Stimulated activated memory B cell treated with anti-CD40 and anti-IgM and Interleukin-4, amounts not matched to agents 10 μg/mL and 1 μg/mL and 100 μg/mL, for 72 hours (primary cell): ENCODE measurements around the gene GRWD1.

Source experiments
- ATAC-seq: fragments of 150-1000 bp; cut with Tn5 transposase; 2 replicates; pipeline ENCODE4 v1.10.0; 2021
- H3K27ac Mint-ChIP-seq: one replicate; pipeline ENCODE4 v1.8.0; 2022; ENCODE audit warnings: mild to moderate bottlenecking, mixed read lengths
- H3K27me3 Mint-ChIP-seq: one replicate; pipeline ENCODE4 v1.8.0; 2022; ENCODE audit warnings: mixed read lengths
- H3K36me3 Mint-ChIP-seq: one replicate; pipeline ENCODE4 v1.8.0; 2022; ENCODE audit warnings: mixed read lengths
- H3K4me1 Mint-ChIP-seq: one replicate; pipeline ENCODE4 v1.8.0; 2022; ENCODE audit warnings: mixed read lengths
- H3K4me3 Mint-ChIP-seq: one replicate; pipeline ENCODE4 v1.8.0; 2022; ENCODE audit warnings: mild to moderate bottlenecking, moderate library complexity, mixed read lengths
- H3K9me3 Mint-ChIP-seq: one replicate; pipeline ENCODE4 v1.8.0; 2022; ENCODE audit warnings: mixed read lengths

Gene GRWD1

GRCh38 chr19:48502350-48503018 is 56.7 kb downstream of the GRWD1 start:
- H3K27me3 Mint-ChIP-seq: peaks cover 38% of the 10 kb centered on the region
- peaks cover 3% of the 10 kb centered on the region for H3K9me3 Mint-ChIP-seq
- H3K4me3 Mint-ChIP-seq: peak overlapping the region; percentile 50
- peak; percentile 79 for ATAC-seq
- peaks cover 43% of the 10 kb centered on the region for H3K4me1 Mint-ChIP-seq
- peak overlapping the region; percentile 46 for H3K27ac Mint-ChIP-seq
- H3K36me3 Mint-ChIP-seq: no peaks in the 10 kb centered on the region

DNA sequence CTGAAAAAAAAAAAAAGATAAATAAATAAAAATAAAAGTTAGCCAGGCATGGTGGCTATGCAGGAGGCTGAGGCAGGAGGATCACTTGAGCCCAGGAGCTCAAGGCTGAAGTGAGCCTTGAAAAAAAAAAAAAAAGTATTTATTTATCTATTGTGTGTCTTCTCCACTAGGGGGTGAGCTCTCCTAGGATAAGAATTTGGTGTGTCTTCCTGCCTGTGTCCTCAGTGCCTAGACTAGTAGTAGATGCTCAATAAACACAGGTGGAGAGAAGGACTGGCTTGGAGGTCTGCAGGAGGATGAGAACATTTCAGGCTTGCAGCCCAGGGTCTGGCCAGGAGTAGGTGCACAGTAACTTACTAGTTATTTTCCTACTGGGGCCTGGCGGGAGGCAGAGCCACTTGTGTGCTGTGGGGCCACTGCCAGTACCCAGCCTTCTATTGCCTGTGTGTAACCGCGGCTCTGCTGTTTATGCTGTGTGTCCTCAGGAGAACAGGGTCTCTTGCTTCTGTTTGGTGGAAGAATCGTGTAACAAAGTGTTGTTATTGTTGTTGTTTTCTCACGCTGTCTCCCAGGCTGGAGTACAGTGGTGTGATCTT is 60.5 kb downstream of the GRWD1 start:
- Mint-ChIP-seq H3K4me1 (peaks cover 35% of the 10 kb centered on the region), H3K9me3 (peaks cover 3% of the 10 kb centered on the region), H3K27me3 (peaks cover 22% of the 10 kb centered on the region), H3K27ac (no peak overlapping the region), H3K4me3 (no peak overlapping the region), H3K36me3 (no peaks in the 10 kb centered on the region)
- peak; percentile 3 for ATAC-seq
